Stimulated activated CD8-positive, alpha-beta memory T cell treated with anti-CD3 and anti-CD28 coated beads, Interleukin-7, amount 100 ng/mL, for 48 hours (primary cell): ENCODE results near the gene SNRNP25.
A peak's percentile ranks its signal among the peaks of the same experiment; 100 is the strongest.
"Not testable (repeated sequence)": the region's sequence is repeated elsewhere in the genome, so short reads cannot be mapped to it uniquely, and the experiment has no call there.

Experiments
- DNase-seq, 2 donors: peaks; one replicate each; pipeline ENCODE4 v3.0.0-alpha.2; 2020; ENCODE audit warnings: low read depth in 1 of 2; ENCODE audit errors: extremely low read depth in 1 of 2

SNRNP25 gene

DNA sequence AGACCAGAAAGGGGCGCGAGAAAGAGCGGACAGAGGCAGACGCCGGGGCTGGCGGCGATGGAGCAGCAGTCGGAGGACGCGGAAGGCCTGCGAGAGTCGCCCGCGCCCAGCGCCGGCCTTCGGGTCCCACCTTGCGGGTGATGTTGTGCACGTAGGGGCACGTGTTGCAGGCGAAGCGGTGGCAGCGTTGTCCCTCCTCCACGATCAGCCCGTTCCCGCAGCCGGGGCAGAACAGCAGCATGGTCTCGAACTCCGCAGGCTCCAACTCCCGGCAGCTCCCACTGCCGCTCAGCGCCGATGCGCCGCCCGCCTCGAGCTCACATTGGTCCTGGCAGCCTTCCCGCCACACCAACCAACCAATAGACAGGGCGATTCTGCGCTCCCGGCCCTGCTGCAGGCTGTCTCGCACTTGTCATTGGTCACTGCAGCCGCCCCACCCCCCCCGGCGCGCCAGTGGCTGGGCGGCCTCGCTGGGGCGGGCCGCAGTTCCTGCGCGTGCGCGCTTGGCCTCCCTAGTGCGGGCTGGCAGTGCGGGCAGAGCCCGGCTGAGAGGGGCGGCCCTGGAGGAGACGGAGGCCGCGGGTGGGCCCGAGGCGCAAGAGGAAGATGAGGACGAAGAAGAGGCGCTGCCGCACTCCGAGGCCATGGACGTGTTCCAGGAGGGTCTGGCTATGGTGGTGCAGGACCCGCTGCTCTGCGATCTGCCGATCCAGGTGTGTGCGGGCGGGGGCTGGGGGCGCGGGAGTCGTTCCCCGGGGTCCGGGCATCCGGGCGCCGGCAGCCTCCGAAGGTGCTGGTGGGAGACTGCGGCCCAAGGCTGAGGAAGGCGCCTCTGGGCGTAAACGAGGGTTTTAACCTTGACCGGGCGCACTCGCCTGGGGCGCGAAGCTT is at the start of gene SNRNP25, which contains the start of gene POLR3K:
SNRNP25 (plus strand) TSS at position 483 of the 891 bp plus-strand sequence; CDS start at position 672, 189 bp downstream.
POLR3K (minus strand) TSS at position 263 of the 891 bp plus-strand sequence; CDS start at position 241, 22 bp downstream.
- peak; percentile 94 to 97 for DNase-seq

DNA sequence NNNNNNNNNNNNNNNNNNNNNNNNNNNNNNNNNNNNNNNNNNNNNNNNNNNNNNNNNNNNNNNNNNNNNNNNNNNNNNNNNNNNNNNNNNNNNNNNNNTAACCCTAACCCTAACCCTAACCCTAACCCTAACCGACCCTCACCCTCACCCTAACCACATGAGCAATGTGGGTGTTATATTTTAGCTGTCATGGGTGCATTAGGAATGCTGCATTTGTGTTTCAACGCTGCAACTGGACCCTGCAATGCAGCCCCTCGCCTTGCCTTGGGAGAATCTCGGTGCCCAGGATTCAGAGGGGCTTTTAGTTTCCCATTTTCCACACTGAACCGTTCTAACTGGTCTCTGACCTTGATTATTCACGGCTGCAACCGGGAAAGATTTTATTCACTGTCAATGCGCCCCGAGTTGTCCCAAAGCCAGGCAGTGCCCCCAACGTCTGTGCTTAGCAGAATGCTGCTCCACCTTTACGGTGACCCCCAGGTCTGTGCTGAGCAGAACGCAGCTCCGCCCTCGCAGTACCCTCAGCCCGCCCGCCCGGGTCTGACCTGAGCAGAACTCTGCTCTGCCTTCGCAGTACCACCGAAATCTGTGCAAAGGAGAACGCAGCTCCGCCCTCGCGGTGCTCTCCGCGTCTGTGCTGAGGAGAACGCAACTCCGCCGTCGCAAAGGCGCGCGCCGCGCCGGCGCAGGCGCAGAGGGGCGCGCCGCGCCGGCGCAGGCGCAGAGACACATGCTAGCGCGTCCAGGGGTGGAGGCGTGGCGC is 43.5 kb upstream of the SNRNP25 start:
- no peak for DNase-seq

DNA sequence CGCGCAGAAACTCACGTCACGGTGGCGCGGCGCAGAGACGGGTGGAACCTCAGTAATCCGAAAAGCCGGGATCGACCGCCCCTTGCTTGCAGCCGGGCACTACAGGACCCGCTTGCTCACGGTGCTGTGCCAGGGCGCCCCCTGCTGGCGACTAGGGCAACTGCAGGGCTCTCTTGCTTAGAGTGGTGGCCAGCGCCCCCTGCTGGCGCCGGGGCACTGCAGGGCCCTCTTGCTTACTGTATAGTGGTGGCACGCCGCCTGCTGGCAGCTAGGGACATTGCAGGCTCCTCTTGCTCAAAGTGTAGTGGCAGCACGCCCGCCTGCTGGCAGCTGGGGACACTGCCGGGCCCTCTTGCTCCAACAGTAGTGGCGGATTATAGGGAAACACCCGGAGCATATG is 42.9 kb upstream of the SNRNP25 start:
- DNase-seq, result peak; percentile 66 to 92

DNA sequence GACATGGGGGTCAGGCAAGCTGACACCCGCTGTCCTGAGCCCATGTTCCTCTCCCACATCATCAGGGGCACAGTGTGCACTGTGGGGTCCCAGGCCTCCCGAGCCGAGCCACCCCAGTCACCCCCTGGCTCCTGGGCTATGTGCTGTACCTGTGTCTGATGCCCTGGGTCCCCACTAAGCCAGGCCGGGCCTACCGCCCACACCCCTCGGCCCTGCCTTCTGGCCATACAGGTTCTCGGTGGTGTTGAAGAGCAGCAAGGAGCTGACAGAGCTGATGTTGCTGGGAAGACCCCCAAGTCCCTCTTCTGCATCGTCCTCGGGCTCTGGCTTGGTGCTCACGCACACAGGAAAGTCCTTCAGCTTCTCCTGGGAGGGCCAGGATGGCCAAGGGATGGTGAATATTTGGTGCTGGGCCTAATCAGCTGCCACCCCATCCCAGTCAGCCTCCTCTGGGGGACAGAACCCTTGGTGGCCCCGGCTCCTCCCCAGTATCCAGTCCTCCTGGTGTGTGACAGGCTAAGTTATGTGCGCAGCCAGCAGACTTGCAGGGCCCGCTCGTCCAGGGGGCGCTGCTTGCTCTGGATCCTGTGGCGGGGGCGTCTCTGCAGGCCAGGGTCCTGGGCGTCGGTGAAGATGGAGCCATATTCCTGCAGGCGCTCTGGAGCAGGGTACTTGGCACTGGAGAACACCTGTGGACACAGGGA is 36.4 kb upstream of the SNRNP25 start:
- not testable (repeated sequence) for DNase-seq

DNA sequence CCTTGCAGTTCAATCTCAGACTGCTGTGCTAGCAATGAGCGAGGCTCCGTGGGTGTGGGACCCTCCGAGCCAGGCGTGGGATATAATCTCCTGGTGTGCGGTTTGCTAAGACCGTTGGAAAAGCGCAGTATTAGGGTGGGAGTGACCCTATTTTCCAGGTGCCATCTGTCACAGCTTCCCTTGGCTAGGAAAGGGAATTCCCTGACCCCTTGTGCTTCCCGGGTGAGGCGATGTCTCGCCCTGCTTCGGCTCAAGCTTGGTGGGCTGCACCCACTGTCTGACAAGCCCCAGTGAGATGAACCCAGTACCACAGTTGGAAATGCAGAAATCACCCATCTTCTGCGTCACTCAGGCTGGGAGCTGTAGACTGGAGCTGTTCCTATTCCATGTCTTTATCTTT is 32.7 kb upstream of the SNRNP25 start:
- not testable (repeated sequence) for DNase-seq

DNA sequence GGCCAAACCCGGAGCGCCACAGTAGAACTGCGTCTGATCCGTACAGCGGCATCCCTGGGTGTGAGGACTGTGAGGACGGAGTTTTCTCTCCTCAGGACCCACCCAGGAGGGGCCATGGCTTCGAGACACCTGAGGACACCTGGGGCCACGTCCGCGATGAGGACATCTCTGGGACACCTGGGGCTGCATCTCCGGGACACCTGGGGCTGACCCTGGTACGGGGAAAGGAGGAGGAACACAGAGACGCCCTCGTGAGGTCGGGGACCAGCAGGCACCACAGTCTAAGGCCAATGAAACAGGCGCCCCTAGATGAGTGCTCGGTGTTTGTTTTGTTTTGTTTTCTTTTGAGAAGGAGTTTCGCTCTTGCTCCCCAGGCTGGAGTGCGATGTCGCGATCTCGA is 29.5 kb upstream of the SNRNP25 start:
- not testable (repeated sequence) for DNase-seq

DNA sequence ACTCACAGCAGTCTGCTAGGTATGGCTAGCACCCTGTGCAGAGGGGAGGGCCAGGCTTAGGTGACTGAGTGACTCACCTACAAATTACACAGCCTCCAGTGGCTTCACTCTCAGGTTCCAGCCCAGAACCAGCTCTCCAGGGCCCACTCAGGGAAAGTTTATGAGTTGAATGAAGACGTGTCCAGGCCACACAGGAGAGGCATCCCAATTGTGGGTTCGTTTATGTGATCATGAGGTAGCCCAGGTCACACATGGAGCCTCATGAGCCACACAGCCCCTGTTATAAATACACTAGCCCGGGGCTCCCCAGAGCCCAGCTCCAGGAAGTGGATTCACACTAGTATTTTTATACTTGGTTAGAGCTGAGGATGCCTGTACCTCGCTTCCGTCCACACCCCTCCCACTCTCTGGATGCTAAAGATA is 27.7 kb upstream of the SNRNP25 start:
- DNase-seq, result not testable (repeated sequence)

DNA sequence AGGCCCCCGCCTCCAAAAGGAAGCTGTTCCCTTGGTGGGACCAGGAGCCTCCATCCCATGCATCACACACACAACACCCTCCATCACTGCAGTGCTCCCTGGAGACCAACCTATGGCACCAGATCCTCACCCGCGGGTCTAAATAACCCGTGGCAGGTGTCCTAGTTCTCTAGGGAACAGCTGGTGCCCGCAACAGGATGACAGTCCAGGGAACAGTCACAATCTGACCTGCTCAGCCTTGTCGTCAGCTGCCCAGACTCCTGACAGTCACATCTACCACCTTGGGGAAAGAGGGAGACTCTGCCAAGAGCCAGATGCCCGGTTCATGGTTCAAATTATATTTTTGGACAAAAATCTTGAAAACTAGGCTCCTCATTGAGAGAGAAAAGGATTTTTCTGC is 23.0 kb upstream of the SNRNP25 start:
- not testable (repeated sequence) for DNase-seq

DNA sequence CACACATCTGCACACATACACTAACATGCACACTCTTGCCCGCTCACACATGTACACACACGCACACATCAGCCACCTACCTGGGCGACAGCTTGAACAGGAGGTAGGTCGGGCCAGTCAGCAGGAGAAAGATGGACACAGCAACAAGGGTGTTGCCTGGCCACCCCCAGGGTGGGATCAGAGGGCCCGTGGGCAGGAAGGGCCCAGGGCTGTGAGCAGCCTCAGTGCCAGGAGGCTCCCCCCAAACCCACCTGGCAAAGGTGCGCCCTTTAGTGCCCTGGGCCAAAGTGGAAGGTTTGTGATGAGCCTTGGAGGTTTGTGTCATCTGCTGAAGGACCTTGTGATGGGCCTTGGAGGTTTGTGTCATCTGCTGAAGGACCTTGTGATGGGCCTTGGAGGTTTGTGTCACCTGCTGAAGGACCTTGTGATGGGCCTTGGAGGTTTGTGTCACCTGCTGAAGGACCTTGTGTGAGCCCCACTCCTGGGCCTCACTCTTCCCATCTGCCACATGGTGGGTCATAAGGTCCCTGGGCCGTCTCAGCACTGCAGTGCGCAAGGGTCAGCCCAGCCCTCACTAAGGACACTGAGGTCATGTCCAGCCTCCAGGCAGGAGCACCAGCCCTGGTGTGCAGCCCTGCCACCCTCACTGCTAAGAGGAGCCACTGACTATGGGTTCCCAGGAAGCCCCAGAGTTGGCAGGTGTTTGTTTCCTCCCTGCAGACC is 20.3 kb upstream of the SNRNP25 start:
- not testable (repeated sequence) for DNase-seq

DNA sequence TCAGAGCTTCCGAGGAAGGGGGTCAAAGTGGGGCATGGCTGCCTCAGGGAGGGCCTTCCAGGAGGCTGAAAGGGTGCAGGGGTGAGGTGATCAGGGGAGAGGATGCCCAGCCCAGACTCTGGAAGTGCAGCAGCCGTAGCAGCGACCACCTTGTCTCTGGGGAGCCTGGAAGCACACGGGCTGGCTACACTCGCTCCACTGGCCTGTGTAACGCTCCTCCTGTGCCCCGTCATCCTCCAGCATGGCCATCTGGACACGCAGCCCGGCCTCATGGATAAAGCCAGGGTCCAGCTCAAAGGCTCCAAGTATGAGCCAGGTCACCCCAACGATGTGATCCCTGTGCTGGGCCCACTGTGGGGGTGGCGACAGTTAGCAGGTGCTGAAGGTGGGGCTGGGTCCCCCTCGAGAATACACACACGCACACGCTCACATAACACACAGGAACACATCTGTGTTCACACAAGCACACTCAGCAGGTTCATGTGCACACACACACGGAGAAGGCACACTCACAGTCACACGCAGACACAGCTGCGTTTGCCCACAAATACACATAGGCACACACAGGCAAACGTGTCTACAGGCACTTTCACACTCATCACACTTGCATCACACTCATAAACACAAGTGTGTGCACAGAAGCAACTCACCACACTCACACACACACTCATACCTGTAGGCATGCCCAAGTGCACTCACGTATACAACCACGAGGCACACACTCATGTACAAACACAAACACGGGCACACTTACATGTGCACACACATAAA is 19.6 kb upstream of the SNRNP25 start:
- DNase-seq, result no peak

DNA sequence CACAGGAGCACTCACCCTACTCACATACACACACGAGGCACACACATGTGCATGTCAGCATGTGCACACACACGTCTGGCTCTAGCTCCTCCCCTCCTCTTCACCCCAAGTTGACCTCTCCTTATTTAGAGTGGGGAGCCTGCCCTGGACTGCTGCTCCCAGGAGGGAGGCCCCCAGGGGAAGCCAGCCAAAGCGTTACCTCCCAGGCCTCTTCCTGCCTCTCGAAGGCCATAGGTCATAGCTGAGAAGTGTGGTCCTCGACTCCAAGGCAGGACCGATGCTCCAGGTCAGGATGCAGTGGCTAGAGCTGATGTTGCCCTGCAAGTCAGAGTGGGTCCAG is 19.0 kb upstream of the SNRNP25 start:
- no peak for DNase-seq

DNA sequence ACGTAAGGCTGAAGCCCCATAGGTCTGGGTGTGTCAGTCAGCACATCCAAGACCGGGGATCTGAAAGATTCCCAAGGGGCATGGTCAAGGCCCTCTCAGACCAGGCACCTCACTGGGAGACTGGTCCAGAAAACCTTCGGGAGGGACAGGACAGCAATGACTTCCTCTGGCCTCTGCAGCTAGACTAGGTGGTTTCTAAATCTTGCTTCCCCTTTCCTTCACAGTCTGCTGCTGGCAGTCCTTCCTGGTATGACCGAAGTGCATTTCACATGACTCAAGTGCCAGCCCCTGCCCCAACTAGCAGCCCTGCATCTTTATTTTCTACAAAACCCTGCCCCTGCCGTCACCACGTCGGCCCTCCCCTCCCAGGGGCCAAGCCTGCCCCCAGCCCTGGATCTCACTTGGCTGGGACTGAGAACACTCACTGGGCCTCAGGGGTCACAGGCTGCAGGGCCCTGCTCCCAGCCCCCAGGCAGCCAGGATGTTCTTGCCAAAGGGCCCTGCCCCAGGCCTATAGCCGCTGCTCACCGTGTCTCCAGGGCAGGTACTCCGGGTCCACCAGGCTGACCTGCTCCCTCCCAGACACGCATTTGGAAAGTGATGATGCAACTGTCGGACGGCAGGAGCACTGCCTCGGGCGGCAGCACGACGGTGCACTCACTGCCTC is 18.5 kb upstream of the SNRNP25 start:
- DNase-seq, result no peak

DNA sequence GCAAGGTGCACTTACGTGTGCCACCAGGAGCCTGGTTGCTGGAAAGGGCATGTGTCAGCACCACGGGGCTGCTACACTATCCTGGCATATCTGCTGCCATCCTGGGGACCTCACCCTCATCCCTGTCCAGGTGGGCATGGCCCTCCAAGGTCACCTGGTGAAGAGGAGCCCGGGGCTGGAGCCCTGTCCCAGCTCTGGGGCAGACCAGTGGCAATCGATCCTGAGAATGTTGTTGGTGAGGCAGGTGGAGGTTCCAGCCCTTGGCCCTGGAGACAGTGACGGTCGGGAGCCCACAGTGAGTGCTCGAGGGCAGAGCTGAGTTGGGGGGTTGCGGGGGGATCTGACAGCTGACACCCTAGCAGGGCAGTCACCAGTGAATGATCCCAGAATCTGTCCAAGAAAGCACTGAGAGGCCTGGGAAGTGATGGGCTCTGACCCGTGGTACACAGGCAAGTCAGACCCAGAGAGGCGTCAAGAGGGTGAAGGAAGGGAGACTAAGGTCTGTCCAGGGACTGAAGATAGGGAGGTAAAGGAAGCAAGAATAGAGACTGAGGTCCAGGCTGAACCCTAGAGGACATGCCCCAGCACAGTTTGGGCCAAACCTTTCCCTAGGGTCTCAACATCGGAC is 17.8 kb upstream of the SNRNP25 start:
- DNase-seq, result no peak

DNA sequence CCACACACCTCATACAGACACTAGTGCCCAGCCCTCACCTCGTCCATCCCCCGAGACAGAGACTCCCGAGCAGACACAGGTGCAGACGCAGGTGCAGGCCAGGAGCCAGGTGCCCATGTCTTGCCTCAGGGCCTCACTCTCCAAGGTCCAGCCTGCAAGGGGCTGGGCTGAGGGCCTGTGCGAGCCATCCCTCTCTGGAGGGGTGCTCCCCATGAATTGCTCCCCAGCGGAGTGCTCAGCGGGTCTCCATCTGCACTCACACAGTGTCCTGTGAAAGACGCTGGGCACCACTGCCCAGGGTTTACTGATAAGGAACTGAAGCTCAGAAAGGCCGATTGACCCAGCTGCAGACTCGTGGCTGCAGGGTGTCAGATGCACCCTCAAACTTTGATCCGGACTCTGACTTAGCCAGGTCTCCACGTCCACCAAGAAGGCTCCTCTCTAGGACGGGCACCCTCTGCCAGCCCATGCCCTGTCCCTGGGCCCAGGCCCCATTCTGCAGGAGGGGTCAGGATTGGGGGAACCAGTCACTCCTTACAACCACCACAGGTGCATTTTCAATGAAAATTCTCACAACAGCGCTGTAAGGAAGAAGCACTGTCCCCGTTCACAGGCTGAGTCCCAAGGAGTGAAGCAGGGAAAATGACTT is 17.2 kb upstream of the SNRNP25 start:
- no peak for DNase-seq

DNA sequence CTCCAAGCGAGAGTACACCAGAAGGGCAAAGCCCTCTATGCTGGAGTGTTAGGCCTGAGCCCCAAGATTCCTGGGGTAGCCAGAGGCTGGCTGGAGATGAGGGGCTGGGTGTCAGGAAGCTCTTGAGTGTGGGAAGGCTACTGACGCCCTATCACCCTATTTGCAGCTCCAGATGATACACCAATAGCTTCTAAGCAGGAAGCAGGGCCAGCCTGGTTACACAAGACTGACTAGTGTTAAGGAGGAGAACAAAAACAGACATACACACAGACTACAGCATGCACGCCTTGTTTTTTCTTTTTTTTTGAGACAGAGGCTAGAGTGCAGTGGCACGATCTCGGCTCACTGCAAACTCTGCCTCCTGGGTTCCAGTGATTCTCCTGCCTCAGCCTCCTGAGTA is 16.1 kb upstream of the SNRNP25 start:
- DNase-seq, result no peak

DNA sequence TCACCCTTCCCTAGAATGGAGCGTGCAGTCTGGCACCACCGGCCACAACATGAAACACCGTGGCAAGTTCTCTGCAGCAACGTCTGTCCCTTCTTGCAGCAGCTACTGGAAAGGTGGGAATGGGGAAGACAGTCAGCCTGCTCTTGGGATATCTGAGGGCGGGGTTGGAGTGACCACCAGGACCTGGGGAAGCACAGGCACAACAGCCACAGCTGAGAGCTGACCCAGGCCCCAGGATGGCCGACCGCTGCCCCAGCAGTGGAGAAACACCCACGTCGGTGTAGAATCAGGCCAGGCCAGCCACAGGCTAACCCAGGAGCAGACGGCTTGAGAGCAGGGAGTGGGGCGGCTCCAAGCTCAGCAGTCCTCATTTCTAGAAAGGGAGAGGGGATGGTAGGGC is 15.4 kb upstream of the SNRNP25 start:
- not testable (repeated sequence) for DNase-seq

DNA sequence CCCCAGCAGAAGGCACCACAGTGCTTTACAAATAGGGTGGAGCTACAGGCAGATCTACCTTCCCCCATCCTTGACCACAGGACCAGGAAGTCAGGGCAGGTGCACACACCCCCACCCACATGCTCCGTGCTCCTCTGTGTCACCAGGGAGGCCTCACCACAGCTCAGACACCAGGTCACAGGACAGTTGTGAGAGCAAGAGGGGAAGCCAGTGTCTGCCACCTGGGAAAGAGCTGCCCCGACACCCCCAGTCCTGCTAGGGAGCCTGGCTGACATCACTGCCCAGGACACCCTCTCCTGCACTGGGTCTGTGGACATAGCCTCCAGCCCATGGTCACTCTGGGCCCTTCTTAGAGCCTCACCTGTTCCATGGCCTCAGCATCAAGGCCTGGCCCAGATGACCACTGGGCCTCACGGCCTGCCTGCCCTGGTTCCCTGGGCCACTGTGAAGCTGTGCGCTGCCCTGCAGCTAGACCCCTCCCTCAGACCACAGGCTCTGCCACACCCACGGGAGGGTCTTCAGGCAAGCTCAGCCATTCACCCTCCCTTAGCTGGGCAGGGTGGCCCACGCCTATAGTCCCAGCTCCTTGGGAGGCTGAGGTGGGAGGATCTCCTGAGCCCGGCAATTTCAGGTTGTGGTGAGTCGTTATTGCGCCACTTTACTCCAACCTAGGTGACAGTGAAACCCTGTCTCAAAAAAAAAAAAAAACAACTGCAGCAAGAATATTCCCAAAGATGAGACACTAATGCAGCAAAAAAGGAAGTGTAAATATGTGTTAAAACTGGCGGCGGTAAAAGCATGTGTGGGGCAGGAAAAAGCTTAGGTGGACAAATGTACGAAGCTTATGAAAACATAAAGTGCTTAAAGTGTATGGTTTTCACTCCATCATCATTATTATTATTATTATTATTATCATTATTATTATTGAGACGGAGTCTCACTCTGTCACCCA is 14.4 kb upstream of the SNRNP25 start:
- DNase-seq, result peak; percentile 15 to 44
